GM19324 (cell line): ENCODE results near the gene ATP8B3.

Source experiments
- ATAC-seq: cut with Tn5 transposase; IDR thresholded peaks from one replicate; pipeline ENCODE4 v1.9.1; 2021; ENCODE audit warnings: mild to moderate bottlenecking, moderate library complexity; ENCODE audit not compliant: unreplicated experiment, low FRiP score

ATP8B3 gene

DNA sequence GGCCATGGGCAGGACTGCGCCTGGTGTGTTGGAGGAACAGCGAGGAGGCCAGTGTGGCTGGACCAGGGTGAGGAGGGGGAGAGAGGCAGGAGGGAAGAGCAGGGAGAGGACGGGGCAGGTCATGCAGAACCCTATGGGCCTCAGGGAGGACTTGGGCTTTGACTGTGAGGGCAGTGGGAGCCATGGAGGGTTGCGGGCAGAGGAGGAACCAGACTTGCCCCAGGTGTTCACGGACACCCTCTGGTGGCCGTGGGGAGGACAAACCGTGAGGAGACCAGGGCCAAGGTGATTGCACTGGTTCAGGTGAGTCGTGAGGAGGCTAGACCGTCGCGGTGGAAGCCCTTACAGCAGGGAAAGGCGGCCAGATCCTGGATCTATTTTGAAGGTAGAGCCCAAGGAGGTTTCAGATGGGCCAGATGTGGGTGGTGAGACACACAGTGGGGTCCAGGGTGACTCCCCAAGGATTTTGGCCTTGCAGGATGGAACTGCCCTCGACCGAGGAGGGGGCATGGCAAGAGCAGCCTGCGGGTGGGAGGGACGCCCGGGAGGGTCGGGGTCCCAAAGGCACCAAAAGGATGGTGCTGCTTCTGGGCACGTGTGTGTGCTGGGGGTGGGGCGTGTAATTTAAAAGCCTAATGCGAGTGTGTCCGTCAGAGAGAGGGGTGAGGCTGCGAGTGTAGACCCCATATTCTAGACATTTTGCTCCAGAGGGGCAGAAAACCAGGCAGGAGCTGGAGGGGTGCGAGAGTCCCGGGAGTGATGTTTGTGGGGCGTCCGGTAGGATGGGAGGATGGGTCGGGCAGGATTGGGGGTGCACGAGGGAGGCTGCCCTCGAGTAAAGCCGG is 39.0 kb upstream of the ATP8B3 start:
- ATAC-seq = no peak

DNA sequence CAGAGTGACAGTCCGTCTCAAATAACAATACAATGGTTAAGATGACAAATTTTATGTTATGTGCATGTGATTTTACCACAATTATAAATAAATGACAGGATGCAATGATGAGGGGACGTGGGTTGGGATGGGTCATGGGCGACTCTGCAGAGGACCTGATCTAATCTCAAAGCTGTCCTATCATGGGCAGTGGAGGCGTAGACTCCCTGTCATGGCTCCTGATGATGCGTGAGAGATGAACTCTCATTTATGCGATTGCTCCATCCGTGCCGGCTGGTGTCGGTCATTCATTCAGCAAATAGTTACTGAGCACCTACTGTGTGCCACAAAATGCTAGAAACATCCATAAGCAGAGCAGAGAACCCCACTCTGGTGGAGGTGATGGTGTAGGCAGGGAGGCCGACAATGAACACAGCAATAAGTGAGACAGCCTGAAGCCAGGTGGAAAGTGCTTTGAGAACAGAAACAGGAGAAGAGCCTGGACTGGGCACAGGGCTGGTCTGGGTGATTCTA is 37.9 kb upstream of the ATP8B3 start:
- no peak for ATAC-seq

DNA sequence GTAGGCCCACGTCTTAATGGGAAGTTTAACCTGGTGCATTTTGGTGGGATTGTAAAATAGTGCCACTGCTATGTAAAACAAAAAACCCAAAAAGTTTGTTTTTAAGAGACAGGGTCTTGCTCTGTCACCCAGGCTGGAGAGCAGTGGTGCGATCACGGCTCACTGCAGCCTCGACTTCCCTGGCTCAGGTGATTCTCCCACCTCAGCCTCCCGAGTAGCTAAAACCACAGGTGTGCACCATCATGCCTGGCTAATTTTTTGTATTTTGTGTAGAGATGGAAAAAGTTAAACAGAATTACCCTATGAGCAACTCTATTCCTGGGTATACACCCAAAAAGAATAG is 37.0 kb upstream of the ATP8B3 start:
- no peak for ATAC-seq

DNA sequence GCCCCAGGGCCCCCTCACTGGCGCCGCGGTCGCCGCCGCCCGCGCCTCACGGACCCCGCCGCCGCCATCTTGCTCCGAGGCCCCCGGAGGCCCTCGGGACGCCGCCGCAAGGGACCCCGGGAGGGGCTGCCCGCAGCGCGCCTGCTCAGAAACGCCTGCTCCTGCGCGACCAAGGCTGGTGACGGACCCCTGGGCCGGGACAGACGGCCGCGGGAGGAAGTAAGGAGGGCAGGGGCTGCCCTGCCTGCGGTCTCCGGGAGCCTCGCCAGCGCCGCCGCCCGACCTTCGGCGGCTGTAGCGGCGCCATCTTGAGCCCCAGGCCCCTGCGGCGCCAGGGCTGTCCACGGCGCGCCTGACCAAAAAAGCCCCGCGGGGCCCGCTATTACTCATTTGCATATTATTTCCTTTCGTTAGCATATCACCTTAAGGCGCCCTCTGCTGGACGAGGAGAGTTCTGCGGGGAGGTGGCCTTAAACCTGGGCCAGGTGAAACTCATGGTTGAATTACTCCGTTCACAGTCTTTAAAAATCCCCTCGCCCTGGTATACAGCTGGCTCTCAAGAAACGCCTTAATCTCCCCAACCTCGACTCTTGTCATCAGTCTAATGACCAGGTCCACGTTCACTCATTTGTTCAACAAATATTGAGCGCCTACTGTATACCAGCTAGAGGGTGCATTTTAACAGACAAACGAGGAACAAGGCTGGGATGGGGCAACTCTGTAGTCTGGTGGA is 36.5 kb upstream of the ATP8B3 start, which contains the start of gene REXO1:
Gene REXO1 (minus strand): TSS at position 85 of the 733 bp plus-strand sequence. CDS start 125 bp downstream, outside the sequence.
- peak; percentile 76 for ATAC-seq

DNA sequence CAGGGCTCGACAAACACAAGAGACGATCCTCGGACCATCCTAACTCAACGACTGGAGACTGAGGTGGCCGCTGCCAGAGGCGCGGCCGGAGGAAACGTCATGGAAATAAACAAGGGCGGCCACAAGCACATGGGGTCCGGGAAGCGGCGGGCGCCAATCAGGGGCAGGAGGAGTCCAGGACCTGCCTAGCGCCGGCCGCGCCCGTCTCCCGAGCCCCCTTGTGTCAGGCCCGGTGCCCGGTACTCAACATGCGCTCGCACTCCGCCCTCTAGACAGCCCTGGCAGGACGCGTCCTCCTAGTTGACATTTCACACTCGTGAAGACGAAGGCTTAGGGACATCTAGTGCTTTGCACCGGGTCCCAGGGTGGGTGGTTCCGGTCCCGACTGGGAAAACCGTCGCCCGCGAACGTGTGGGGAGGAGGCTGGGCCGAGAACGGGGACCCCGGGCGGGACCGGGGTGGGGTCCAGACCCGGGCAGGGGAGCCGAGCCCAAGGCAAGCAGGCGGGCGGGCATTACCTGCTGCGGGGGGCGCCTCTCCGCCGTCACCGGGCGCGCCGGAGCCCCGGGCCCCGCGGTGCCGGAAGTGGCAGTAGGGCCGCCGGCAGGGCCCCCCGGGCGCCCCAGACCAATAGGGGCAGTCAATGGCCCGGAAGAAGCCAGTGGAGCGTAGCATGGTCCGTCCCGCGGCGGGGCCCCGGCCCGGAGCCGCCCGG is 35.8 kb upstream of the ATP8B3 start:
- no peak for ATAC-seq

DNA sequence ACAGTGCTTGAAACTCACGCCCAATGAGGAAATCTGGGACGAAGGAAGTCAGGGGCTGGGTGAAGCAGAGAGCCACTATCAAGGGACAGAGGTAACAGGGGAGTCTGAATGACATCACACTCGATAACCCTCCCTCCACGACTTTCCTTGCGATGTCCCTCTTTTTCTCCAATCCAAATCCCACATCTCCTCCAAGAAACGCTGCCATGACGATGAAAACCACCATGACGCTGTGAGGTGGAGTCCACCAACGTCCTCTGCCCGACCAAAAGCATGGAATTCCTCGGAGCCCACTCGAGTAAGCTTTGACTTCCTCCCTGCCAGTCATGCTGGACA is 35.2 kb upstream of the ATP8B3 start:
- no peak for ATAC-seq

DNA sequence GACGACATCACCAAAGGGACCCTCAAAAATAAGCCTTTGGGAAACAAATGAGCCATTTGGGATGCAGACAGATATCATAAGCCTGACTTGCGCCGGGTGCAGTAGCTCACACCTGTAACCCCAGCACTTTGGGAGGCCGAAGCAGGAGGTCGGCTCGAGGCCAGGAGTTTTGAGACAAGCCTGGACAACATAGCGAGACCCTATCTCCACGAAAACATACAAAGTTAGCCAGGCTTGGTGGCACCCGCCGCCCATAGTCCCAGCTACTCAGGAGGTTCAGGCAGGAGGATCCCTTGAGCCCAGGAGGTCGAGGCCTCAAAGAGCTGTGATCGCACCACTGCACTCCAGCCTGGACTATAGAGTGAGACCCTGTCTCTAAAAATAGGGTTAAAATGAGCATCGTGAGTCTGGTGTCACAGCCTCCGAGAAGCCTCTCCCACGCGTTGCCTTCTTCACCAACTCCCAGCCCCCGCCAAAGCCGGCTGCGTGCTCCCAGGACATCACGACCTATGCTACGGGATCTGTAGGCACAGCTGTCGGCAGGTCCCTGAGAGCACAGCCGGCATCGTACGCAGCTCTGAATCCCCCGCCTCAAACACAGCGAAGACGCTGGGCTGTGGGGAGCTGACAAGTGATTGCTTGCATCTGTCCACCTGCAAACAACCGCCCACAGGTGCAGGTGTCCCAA is 34.6 kb upstream of the ATP8B3 start:
- ATAC-seq = no peak

DNA sequence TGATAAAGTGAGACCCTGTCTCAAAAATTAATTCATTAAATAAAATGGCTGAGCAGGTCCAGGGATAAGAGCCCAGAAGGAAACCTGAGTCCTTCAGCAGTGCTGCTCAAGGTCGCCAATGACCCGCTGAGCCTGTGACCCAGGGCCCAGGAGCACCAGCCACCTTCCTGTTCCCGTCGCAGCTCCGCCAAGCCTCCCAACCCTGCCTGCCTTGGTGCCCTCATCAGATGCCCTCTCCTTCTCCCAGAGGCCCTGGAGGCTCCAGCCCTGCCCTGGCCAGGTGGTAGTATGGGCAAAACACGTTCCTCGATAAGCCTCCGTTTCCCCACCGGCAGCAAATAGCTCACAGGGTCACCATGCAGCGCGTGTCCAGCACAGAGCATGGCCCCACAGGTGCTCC is 33.6 kb upstream of the ATP8B3 start:
- no peak for ATAC-seq

DNA sequence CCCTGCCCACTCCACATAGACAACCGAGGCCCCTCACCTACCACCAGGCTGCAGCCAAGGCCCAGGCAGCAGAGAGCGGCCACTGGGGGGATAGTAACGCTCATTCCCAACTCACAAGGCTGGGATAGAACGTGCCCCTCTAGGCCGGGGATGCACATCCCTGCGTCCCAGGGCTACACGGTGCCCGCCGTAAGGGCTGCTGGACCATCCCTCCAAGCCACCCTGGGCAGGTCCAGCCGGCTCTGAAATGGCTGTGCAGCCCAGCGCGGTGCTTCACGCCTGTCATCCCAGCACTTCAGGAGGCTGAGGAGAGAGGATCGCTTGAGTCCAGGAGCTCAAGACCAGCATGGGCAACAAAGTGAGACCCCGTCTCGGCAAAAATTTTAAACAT is 33.0 kb upstream of the ATP8B3 start:
- ATAC-seq = no peak

DNA sequence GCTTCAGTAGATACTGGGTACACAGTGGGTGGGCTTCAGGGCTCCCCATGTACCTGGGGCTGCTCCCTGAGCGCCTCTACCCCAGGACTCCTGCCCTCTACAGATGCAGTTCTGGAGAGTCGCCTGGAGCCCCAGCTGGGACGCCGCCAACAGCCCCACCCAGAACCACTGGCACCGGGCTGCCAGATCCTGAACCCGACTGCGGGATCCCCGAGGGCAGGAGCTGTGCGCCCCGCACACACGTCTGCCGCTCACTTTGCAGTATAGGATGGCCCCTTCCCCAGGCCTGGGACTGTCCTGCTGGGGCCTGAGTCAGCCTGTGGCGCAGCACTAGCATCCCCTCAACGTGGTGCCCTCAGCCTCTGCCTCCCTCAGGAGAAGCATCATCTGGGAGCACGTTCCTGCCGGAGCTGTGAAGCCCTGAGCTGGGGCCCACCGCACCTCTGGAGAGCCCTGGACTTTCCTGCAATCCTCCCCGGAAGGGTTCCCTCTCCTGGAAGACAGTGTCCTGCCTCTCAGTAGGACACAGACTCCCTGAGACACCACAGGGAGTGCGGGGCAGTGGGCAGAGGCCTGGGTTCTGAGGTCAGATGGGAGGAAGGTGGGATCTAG is 32.5 kb upstream of the ATP8B3 start:
- no peak for ATAC-seq

DNA sequence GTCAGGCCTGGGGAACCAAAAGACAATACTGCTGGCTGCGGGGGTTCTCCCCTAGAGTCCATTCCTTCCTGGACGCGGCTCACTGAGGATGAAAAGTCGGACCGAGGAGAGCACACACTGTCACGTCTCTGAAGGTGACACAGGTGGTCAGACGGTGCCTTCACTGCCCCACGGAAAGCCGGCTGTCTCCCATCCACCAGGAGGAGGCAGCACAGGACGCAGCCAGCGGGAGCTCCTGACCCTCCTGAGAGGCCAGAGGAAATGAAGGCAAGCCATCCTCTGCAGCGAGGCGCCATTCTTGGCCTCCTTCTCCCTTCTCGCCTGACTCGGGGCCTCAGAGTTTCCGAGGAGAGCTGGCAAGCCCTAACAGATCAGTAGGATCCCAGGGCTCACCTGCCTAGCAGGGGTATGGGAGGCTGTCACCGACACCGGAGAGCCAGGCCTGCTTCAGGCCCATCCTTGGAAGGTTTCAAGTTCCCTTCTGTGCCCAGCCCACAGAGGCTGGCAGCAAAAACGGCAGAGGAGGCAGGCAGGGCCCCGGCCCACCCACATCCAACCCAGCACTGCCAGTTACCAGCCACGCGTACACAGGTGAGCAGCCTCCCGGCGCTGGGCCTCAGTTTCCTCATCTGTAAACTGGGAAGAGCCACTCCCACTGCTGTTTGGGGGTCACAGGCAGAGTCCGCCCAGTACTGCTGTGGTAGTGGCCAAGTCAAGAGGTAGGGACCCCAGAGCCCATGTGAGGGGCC is 31.7 kb upstream of the ATP8B3 start:
- no peak for ATAC-seq

DNA sequence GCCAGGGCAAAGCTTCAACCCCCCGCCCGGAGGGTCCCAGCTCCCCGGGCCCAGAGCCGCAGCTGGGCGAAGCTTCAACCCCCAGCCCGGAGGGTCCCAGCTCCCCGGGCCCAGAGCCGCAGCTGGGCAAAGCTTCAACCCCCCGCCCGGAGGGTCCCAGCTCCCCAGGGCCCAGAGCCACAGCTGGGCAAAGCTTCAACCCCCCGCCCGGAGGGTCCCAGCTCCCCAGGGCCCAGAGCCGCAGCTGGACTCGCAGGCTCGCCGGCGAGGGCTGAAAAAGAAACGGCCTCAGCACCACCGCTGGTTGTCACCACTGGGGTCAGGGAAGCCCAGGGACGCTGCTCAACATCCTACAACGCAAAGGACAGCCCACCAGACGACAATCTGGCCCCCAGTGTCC is 31.0 kb upstream of the ATP8B3 start:
- no peak for ATAC-seq

DNA sequence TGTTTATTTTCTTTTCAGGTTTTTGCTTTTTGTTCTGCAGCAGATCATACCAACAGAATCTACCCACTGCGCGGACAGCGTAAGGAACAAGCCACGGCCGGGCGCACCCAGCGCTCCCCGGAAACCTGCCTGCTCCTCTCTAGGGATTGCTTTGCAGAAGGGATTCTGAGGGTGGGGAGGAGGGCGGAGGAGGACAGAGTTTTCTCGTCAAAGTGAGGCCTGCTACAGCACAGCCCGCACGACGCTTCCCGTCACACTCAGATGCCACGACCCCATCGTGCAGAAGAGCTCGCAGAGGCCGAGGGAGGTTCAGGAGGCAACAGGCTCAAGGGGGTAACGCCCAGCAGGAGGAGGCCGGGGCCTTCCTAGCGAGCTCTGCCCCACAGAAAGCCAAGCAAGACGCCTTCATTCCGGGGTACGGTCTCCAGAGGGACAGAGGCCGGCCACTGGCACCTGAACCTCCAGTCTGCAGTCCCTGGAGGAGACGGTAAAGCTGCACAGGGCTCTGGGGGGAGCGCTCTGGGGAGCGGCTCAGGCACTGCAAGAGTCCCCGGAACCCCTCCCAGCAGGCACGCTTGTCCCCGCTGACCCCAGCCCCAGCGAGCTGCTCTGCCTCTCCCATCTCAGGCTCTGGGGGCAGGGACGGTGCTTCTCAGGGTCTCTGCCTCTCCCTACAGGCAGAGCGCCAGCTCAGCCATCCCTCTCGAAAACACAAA is 29.3 kb upstream of the ATP8B3 start:
- no peak for ATAC-seq

DNA sequence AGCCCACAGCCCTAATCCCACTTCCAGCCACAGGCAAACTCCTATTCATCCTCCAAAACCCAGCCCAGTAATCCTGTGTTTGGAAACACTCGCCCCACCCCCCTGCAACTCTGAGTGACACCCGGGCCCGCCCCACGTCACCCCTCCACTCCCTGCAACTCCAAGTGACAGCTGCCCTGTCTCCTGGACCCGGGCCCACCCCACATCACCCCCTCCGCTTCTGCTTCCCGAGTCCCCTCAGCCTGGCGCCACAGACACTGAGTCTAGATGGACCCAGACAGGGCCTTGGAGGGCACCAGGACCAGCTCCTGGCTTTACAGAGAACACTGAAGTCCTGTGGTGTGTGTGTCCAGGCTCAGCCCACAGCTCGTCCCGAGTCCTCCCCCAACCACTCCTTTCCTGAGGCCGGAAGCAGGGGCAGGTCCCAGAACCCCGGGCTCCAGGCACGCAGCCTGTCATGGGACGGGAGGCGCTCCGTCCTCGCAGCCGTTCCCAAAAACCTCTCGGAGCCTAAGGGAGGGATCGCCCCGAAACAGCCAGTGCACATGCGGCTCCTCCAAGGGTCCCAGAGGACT is 28.6 kb upstream of the ATP8B3 start:
- ATAC-seq = no peak

DNA sequence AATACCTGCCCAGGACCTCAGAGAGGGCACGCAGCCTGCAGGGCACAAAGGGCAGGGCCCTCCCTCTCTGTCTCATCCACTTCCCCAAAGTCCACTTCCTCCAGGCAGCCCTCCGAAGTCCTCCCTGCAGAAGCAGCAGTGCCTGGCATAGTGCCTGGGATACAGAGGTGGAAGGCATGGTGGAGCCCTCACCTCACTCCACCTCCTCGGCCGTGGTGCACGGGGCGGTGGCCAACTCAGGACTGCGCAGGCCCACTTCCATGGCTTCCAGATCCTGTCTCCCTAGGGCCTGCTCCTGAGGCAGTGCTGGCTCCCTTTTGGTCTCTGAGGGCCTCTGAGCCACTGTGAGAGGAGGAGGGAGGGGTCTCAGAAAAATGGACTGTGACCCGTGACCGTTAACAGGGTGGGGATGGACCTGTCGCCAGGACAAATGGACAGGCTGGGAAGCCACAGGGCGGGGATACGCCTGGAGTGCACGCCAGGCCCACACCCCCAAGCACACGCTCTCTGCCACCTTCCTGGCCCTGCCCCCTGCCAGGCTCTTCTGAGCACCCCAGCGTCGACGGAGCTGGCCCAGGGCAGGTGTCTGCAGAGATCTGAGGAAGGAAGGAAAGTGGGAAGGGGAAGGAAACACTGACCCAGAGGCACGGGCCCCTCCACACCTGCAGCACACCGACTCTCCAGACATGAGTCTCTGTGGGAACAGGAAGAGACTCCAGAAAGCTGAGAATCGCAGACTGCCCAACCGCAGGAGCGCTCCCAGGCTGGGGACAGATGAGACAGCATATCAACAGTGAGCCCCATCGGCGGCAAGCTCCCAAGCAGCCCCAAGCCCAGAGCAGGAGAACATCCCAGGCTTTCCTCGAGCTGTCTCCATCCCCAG is 27.8 kb upstream of the ATP8B3 start:
- ATAC-seq = no peak

DNA sequence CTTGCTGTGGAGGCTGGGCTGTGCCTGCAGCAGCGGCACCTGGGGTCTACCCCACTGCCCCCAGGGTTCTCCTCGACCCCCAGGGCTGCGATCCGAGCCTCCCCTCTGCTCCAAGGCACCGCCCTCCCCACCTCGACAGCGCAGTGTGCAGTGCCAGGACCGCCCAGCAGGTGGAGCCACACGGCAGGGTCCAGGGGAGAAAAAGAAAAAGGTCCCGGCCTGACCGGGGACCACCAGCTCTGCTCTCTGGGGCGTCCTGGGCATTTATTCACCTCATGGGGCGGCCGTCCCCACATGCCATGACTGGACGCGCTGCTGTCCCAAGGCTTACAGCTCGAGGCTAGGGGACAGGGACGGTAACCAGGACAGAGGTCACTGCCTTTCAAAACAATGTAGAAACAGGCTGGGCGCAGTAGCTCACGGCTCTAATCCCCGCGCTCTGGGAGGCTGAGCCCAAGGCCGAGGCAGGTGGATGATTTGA is 25.6 kb upstream of the ATP8B3 start:
- no peak for ATAC-seq

DNA sequence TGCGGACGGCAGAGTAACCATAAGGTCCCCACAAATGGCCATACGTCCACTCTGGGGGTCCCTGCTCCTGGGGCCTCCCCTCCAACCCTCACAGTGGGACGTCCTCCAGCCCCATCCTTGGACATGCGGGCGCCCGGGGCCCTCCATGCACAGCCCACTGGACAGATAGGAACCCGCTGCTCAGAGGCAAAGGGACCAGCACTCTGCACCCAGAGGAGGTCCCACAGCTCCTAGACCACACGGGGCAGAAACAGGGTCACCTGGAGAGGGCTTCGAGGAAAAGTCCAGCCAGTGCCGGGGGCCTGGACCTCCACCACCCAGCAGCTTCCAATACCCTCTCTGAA is 25.1 kb upstream of the ATP8B3 start:
- ATAC-seq = no peak
